ENCODE results near the gene CRNN.

CRNN gene

DNA sequence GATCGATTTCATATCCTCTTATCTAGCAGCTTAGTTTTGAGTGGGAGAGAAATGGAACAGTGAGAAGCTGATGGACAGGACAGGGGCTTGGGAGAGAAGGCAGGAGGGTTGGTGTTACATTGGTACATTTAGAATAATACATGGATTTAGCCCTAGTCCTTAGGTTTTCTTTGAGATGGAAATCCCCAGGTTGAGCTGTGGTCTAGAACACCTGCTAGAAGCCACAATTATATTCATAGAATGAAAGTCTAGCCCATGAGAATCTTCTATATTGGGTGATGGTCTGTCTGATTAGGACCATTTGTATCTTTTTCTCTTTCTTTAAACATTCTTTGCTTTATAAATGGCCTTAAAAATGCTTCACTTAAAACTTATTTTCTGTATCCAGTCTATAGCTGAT, 19.9 kb downstream of the CRNN start:
- TF ChIP-seq, protein P1, sequence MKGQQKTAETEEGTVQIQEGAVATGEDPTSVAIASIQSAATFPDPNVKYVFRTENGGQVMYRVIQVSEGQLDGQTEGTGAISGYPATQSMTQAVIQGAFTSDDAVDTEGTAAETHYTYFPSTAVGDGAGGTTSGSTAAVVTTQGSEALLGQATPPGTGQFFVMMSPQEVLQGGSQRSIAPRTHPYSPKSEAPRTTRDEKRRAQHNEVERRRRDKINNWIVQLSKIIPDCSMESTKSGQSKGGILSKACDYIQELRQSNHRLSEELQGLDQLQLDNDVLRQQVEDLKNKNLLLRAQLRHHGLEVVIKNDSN (IDR thresholded peaks at IDR 0.05) = no peak
- TF ChIP-seq TAF1 (IDR thresholded peaks at IDR 0.05; ENCODE audit: low read depth) (no peak), TCF12 (IDR thresholded peaks at IDR 0.05; ENCODE audit: low read depth) (no peak), RAD21 (IDR thresholded peaks at IDR 0.05; ENCODE audit: low read depth) (no peak), YY1 (IDR thresholded peaks at IDR 0.05; ENCODE audit: low read depth) (no peak), EP300 (IDR thresholded peaks at IDR 0.05; ENCODE audit: borderline replicate concordance) (no peak), NFIC (IDR thresholded peaks at IDR 0.05) (no peak), EGR1 (IDR thresholded peaks at IDR 0.05) (no peak), CEBPB (IDR thresholded peaks at IDR 0.05) (no peak)
- TF ChIP-seq, protein P2, sequence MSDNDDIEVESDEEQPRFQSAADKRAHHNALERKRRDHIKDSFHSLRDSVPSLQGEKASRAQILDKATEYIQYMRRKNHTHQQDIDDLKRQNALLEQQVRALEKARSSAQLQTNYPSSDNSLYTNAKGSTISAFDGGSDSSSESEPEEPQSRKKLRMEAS (IDR thresholded peaks at IDR 0.05) = no peak

DNA sequence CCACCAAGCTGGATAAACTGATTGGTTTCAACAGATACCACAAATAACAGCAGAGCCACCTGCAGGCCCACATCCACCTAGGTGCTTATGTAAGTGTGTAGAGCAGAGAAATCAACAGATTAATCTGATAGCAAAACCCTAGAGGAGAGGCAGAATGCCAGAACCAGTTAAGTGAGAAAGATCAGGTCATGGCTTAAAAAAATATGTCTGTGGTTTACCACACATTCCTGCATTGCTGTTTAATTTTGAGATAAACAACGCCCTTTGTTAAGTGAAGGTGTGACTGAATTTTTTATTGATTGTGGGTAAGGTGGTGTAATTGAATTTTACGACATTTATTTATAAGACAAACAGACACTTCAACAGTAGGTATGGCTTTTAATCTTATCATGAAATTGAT, 21.2 kb downstream of the CRNN start:
- TF ChIP-seq YY1 (IDR thresholded peaks at IDR 0.05; ENCODE audit: low read depth) (no peak), EP300 (IDR thresholded peaks at IDR 0.05; ENCODE audit: borderline replicate concordance) (no peak), EGR1 (IDR thresholded peaks at IDR 0.05) (no peak)
- TF ChIP-seq, protein P3, sequence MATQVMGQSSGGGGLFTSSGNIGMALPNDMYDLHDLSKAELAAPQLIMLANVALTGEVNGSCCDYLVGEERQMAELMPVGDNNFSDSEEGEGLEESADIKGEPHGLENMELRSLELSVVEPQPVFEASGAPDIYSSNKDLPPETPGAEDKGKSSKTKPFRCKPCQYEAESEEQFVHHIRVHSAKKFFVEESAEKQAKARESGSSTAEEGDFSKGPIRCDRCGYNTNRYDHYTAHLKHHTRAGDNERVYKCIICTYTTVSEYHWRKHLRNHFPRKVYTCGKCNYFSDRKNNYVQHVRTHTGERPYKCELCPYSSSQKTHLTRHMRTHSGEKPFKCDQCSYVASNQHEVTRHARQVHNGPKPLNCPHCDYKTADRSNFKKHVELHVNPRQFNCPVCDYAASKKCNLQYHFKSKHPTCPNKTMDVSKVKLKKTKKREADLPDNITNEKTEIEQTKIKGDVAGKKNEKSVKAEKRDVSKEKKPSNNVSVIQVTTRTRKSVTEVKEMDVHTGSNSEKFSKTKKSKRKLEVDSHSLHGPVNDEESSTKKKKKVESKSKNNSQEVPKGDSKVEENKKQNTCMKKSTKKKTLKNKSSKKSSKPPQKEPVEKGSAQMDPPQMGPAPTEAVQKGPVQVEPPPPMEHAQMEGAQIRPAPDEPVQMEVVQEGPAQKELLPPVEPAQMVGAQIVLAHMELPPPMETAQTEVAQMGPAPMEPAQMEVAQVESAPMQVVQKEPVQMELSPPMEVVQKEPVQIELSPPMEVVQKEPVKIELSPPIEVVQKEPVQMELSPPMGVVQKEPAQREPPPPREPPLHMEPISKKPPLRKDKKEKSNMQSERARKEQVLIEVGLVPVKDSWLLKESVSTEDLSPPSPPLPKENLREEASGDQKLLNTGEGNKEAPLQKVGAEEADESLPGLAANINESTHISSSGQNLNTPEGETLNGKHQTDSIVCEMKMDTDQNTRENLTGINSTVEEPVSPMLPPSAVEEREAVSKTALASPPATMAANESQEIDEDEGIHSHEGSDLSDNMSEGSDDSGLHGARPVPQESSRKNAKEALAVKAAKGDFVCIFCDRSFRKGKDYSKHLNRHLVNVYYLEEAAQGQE (IDR thresholded peaks at IDR 0.05; ENCODE audit: low read depth) = no peak
- TF ChIP-seq, protein P1 (IDR thresholded peaks at IDR 0.05) = no peak

DNA sequence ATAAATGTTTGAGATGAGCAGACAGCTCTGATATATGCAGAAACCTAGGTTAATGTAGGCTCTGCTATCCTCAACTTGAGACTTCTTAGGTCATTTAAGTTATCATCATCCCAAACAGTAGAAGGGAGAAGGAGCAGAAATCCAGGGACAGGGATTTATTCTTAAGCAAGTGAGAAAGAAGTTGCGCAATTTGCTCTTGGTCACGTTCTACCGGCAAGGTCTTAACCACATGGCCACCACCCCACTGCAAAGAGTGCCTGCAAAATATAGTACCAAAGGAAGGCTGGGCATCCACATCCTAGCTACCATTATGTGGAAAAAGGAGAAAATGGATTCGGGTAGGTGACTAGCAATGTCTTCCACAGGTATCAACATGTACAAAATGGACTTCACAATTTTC, 25.2 kb downstream of the CRNN start:
- TF ChIP-seq RAD21 (IDR thresholded peaks at IDR 0.05; ENCODE audit: low read depth) (no peak), YY1 (IDR thresholded peaks at IDR 0.05; ENCODE audit: low read depth) (no peak), NFIC (IDR thresholded peaks at IDR 0.05) (no peak), FOXM1 (IDR thresholded peaks at IDR 0.05; ENCODE audit: borderline replicate concordance, low read depth) (no peak)
- TF ChIP-seq, protein P3 (IDR thresholded peaks at IDR 0.05; ENCODE audit: low read depth) = no peak
- TF ChIP-seq, protein P2 (IDR thresholded peaks at IDR 0.05) = no peak

DNA sequence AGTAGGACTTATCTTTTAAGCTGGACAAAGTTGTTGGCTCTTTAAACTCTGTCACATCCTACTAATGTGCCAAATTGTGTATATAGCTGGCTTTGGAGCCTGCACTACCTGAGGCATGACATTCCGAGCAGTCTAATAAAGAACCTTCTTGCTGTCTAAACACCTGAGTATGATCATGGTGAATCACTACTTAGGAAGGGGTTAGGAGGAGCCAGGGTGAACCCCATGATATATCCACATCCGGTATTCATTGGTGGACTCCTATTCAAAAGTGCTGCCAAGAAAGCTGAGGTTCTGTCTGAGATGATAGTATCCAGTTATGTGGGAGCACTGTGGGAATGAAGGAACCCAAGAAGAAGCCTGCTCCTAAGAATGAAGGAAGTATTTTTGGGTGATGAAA, 27.1 kb downstream of the CRNN start:
- TF ChIP-seq TAF1 (IDR thresholded peaks at IDR 0.05; ENCODE audit: low read depth) (no peak), FOXM1 (IDR thresholded peaks at IDR 0.05; ENCODE audit: borderline replicate concordance, low read depth) (no peak), TEAD4 (IDR thresholded peaks at IDR 0.05) (no peak), NFIC (IDR thresholded peaks at IDR 0.05) (no peak), ZBTB7A (IDR thresholded peaks at IDR 0.05; ENCODE audit: low read depth) (no peak), TCF12 (IDR thresholded peaks at IDR 0.05; ENCODE audit: low read depth) (no peak), RAD21 (IDR thresholded peaks at IDR 0.05; ENCODE audit: low read depth) (no peak), YY1 (IDR thresholded peaks at IDR 0.05; ENCODE audit: low read depth) (no peak), CEBPB (IDR thresholded peaks at IDR 0.05) (no peak), CREB1 (IDR thresholded peaks at IDR 0.05; ENCODE audit: low read depth) (no peak)
- TF ChIP-seq, protein P3 (IDR thresholded peaks at IDR 0.05; ENCODE audit: low read depth) = no peak

DNA sequence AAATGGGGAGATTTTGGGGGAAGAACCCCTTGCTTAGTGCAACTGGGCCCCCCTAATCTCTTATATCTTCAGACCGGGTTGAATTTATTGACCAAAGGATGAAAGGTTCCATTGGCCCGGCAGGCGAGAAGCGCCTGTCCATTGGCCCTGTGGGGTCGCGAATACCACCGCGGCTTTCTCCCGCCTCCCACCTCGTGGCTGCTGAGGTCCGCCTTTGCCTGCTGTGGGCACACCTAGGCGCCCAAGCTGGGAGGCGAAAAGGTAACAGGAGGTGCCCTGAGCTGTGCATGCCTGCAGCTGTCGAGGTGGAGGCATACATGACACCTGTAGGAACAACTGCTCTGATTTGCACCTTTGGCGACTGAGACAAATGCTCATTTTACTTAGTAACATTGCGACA, 33.1 kb downstream of the CRNN start:
- TF ChIP-seq EP300 (IDR thresholded peaks at IDR 0.05; ENCODE audit: borderline replicate concordance) (no peak), CREB1 (IDR thresholded peaks at IDR 0.05; ENCODE audit: low read depth) (no peak), ZBTB7A (IDR thresholded peaks at IDR 0.05; ENCODE audit: low read depth) (no peak), RAD21 (IDR thresholded peaks at IDR 0.05; ENCODE audit: low read depth) (no peak), YY1 (IDR thresholded peaks at IDR 0.05; ENCODE audit: low read depth) (no peak), CEBPB (IDR thresholded peaks at IDR 0.05) (no peak), FOXM1 (IDR thresholded peaks at IDR 0.05; ENCODE audit: borderline replicate concordance, low read depth) (no peak), TEAD4 (IDR thresholded peaks at IDR 0.05) (no peak), NFIC (IDR thresholded peaks at IDR 0.05) (no peak), TCF12 (IDR thresholded peaks at IDR 0.05; ENCODE audit: low read depth) (no peak), TAF1 (IDR thresholded peaks at IDR 0.05; ENCODE audit: low read depth) (no peak), EGR1 (IDR thresholded peaks at IDR 0.05) (no peak)
- TF ChIP-seq, protein P1 (IDR thresholded peaks at IDR 0.05) = no peak
- TF ChIP-seq, protein P2 (IDR thresholded peaks at IDR 0.05) = no peak
- TF ChIP-seq, protein P3 (IDR thresholded peaks at IDR 0.05; ENCODE audit: low read depth) = no peak

All from Ishikawa (cell line).